Hepatocyte (in vitro differentiated cells): ENCODE data around the gene STIM1. TPM values are rescaled to one million over a fixed set of nuclear protein-coding genes. Genes with fewer than 3 reads are reported as not detected.

ENCODE experiments used
- DNase-seq: peaks from one replicate; pipeline ENCODE4 v3.0.0-alpha.2; 2016; ENCODE audit warnings: low spot score
- H2AFZ ChIP-seq: fragments of 200-600 bp; sonication (generic); 2 replicates; pipeline ENCODE4 v1.6.0; 2016; ENCODE audit warnings: antibody characterized with exemption, mild to moderate bottlenecking
- H3K27ac ChIP-seq: fragments of 200-600 bp; sonication (generic); 2 replicates; pipeline ENCODE4 v1.5.1; 2016; ENCODE audit warnings: mild to moderate bottlenecking
- H3K27me3 ChIP-seq: fragments of 200-600 bp; sonication (generic); 2 replicates; pipeline ENCODE4 v1.6.1; 2016
- H3K36me3 ChIP-seq: fragments of 200-600 bp; sonication (generic); replicated peaks from 2 replicates; pipeline ENCODE4 v1.5.1; 2016; ENCODE audit warnings: low read depth; ENCODE audit not compliant: insufficient read depth
- H3K4me1 ChIP-seq: fragments of 200-600 bp; sonication (generic); 2 replicates; pipeline ENCODE4 v1.5.1; 2016; ENCODE audit warnings: mild to moderate bottlenecking, moderate library complexity; ENCODE audit not compliant: insufficient read depth
- H3K4me2 ChIP-seq: fragments of 200-600 bp; sonication (generic); 2 replicates; pipeline ENCODE4 v1.6.0; 2016
- H3K4me3 ChIP-seq: fragments of 200-600 bp; sonication (generic); 2 replicates; pipeline ENCODE4 v1.5.1; 2016; ENCODE audit warnings: mild to moderate bottlenecking
- H3K79me2 ChIP-seq: fragments of 200-600 bp; sonication (generic); 2 replicates; pipeline ENCODE4 v1.6.0; 2017; ENCODE audit warnings: mild to moderate bottlenecking
- H3K9me2 ChIP-seq: fragments of 200-600 bp; sonication (generic); replicated peaks from 2 replicates; pipeline ENCODE4 v1.6.0; 2017; ENCODE audit warnings: mild to moderate bottlenecking; ENCODE audit not compliant: insufficient read depth
- H3K9me3 ChIP-seq: fragments of 200-600 bp; sonication (generic); 2 replicates; pipeline ENCODE4 v1.5.1; 2016; ENCODE audit warnings: low read depth, mild to moderate bottlenecking
- H4K20me1 ChIP-seq: fragments of 200-600 bp; sonication (generic); 2 replicates; pipeline ENCODE4 v1.6.0; 2016; ENCODE audit warnings: mild to moderate bottlenecking; ENCODE audit not compliant: insufficient read depth, poor library complexity, severe bottlenecking
- EZH2 ChIP-seq: fragments of 200-600 bp; sonication (generic); IDR thresholded peaks from 2 replicates; pipeline ENCODE4 v1.6.1; 2016; ENCODE audit warnings: antibody characterized with exemption, mild to moderate bottlenecking, borderline replicate concordance
- EZH2phosphoT487 ChIP-seq: fragments of 200-600 bp; sonication (generic); IDR thresholded peaks from one replicate; pipeline ENCODE4 v1.6.1; 2018; ENCODE audit warnings: antibody characterized with exemption, mild to moderate bottlenecking, low read depth, moderate library complexity; ENCODE audit not compliant: unreplicated experiment, severe bottlenecking
- WGBS: methylation state at CpG from one replicate; pipeline ENCODE4 v1.1.6; 2016; ENCODE audit warnings: low lambda C conversion rate; ENCODE audit errors: missing lambda C conversion rate; 5-methylcytosine and 5-hydroxymethylcytosine counted together
- polyA plus RNA-seq: library from polyadenylated mRNA; unstranded; fragments of >200 nt; fragmentation: Nextera tagmentation; extraction: Ambion mirVana; gene quantifications from 2 replicates; pipeline ENCODE4 v1.2.1, GENCODE V29; 2016
- total RNA-seq: library from RNA; depleted of rRNA; stranded (reverse); fragments of >200 nt; gene quantifications from 2 replicates; pipeline ENCODE4 v1.2.3, GENCODE V29; 2014
- TF ChIP-seq, protein P1 (sequence below): fragments of 200-600 bp; sonication (generic); IDR thresholded peaks from 2 replicates; pipeline ENCODE4 v1.5.1; 2016; ENCODE audit warnings: antibody characterized with exemption, mild to moderate bottlenecking; ENCODE audit not compliant: poor library complexity

Gene STIM1
- total and polyA plus RNA-seq, 2 experiments from 2014 or later: 18.5 to 19.6 TPM

DNA sequence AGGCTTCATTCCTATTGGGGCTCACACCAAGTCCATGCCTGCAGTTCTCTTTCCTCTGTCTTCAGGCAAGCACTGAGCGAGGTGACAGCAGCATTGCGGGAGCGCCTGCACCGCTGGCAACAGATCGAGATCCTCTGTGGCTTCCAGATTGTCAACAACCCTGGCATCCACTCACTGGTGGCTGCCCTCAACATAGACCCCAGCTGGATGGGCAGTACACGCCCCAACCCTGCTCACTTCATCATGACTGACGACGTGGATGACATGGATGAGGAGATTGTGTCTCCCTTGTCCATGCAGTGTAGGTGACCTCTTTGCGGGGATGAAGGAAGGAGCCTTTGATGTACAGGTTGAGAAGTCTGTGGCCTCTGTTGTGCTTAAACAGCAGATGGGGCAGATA, 227.7 kb downstream of the STIM1 start:
- Histone ChIP-seq H3K27me3 (no peaks in the 10 kb centered on the region), H3K9me2 (no peaks in the 10 kb centered on the region), H2AFZ (no peak overlapping the region), H3K36me3 (no peaks in the 10 kb centered on the region), H4K20me1 (no peaks in the 10 kb centered on the region), H3K4me2 (no peak overlapping the region), H3K4me3 (no peak overlapping the region), H3K27ac (no peak overlapping the region), H3K9me3 (no peaks in the 10 kb centered on the region), H3K79me2 (no peaks in the 10 kb centered on the region), H3K4me1 (no peaks in the 10 kb centered on the region)
- TF ChIP-seq EZH2 (no peak), EZH2phosphoT487 (no peak)
- TF ChIP-seq, protein P1, sequence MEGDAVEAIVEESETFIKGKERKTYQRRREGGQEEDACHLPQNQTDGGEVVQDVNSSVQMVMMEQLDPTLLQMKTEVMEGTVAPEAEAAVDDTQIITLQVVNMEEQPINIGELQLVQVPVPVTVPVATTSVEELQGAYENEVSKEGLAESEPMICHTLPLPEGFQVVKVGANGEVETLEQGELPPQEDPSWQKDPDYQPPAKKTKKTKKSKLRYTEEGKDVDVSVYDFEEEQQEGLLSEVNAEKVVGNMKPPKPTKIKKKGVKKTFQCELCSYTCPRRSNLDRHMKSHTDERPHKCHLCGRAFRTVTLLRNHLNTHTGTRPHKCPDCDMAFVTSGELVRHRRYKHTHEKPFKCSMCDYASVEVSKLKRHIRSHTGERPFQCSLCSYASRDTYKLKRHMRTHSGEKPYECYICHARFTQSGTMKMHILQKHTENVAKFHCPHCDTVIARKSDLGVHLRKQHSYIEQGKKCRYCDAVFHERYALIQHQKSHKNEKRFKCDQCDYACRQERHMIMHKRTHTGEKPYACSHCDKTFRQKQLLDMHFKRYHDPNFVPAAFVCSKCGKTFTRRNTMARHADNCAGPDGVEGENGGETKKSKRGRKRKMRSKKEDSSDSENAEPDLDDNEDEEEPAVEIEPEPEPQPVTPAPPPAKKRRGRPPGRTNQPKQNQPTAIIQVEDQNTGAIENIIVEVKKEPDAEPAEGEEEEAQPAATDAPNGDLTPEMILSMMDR: no peak
- 86% methylated on average over 9 of the region's 9 CpGs for WGBS
- no peak for DNase-seq

DNA sequence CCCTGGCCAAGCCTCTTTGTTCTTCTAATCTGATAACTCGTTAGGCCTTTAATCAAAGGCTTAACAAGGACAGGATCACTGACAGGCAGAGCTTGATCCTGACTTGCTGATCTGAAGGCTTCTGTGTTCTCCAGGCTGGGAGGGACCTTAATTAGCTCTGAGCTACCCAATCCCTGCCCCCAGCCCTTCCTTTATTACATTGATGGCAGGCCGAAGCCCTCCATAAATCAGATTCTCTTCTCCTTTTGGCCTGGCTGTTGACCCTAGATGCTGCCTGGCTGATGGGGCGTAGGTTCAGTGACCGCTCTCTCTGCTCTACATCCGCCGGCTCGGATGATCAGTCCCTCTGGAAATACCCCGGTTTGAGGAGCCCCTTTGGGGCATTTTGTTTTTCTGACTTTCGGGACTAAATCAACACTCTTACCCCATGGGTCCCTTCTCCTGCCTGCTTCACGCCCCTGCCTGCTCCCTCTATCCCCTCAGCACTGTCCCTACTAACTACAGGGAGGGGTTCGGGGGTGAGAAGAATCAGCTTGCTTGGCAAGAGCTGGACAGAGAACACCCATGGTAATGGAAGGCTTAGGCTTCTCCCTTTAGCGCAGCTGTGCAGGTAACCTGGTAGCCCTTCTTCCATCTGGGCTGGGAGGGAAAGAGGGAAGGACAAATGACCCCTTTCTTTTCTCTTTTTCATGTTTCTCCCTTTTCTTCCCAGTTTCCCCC, 229.1 kb downstream of the STIM1 start:
- H3K79me2 ChIP-seq: no peaks in the 10 kb centered on the region
- no peak overlapping the region for H3K27ac ChIP-seq
- no peaks in the 10 kb centered on the region for H3K36me3 ChIP-seq
- no peak for DNase-seq
- no peak overlapping the region for H2AFZ ChIP-seq
- H3K9me2 ChIP-seq: no peaks in the 10 kb centered on the region
- H3K4me3 ChIP-seq: no peak overlapping the region
- no peaks in the 10 kb centered on the region for H3K9me3 ChIP-seq
- 90% methylated on average over 12 of the region's 12 CpGs for WGBS
- no peaks in the 10 kb centered on the region for H4K20me1 ChIP-seq
- TF ChIP-seq EZH2phosphoT487: no peak
- no peak for TF ChIP-seq EZH2
- TF ChIP-seq, protein P1: no peak
- H3K4me2 ChIP-seq: no peak overlapping the region
- no peaks in the 10 kb centered on the region for H3K4me1 ChIP-seq
- no peaks in the 10 kb centered on the region for H3K27me3 ChIP-seq

- no peak for DNase-seq
- H4K20me1 ChIP-seq: no peaks in the 10 kb centered on the region
- H3K36me3 ChIP-seq: no peaks in the 10 kb centered on the region
- TF ChIP-seq, protein P1: no peak
- TF ChIP-seq EZH2phosphoT487 (no peak), EZH2 (no peak)
- H3K27me3 ChIP-seq: no peaks in the 10 kb centered on the region
- H3K4me3 ChIP-seq: no peak overlapping the region
- H2AFZ ChIP-seq: no peak overlapping the region
- H3K9me2 ChIP-seq: no peaks in the 10 kb centered on the region
- no peaks in the 10 kb centered on the region for H3K79me2 ChIP-seq
- no peaks in the 10 kb centered on the region for H3K9me3 ChIP-seq
- no peaks in the 10 kb centered on the region for H3K4me1 ChIP-seq
- H3K27ac ChIP-seq: no peak overlapping the region
- no peak overlapping the region for H3K4me2 ChIP-seq
These were observed 230.1 kb downstream of the STIM1 start for GRCh38 chr11:4085575-4085974.
